B cell (primary cell): Measurements from ENCODE around the gene DDX52. TPM values are rescaled to one million over a fixed set of nuclear protein-coding genes. Genes with fewer than 3 reads are reported as not detected.

Experiments
- ATAC-seq: fragments of 200-7000 bp; cut with Tn5 transposase; one replicate; pipeline ENCODE4 v1.10.0; 2021; ENCODE audit warnings: low read depth, mild to moderate bottlenecking, moderate number of reproducible peaks, moderate library complexity
- CTCF ChIA-PET: fragments of 350-600 bp; sonication (Branson Sonifier 250); formaldehyde crosslinking; loops from one replicate; lab custom pipeline; 2021; ENCODE audit warnings: antibody characterized with exemption, inconsistent platforms; lab: Charles Lee
- POLR2A ChIA-PET: fragments of 350-600 bp; sonication (Branson Sonifier 250); formaldehyde crosslinking; loops from one replicate; lab custom pipeline; 2021; ENCODE audit warnings: antibody characterized with exemption; lab: Charles Lee
- DNase-seq: peaks from one replicate; pipeline ENCODE4 v3.0.0; 2013
- H2AFZ ChIP-seq: 2 replicates; pipeline ENCODE4 v1.6.1; 2012; ENCODE audit warnings: mild to moderate bottlenecking, low read depth, low read length; ENCODE audit not compliant: insufficient read depth, poor library complexity, severe bottlenecking
- H3K27ac ChIP-seq, 2 donors: 1 replicate in 1 of 2; 2 replicates in 1 of 2; pipeline ENCODE4 v1.5.1; 2012 to 2013; ENCODE audit warnings: low read length in 2 of 2, mild to moderate bottlenecking in 2 of 2, moderate library complexity in 1 of 2
- H3K27me3 ChIP-seq, 4 experiments: fragments of 200-600 bp in 1 of 4; sonication (generic) in 1 of 4; replicated peaks in 1 of 4; 1 replicate in 2 of 4; 2 replicates in 2 of 4; pipeline versions ENCODE4 v1.6.1 to v1.7.0; 2013 to 2016; ENCODE audit warnings: low read length in 3 of 4, mild to moderate bottlenecking in 2 of 4, mixed read lengths in 1 of 4, moderate library complexity in 1 of 4; ENCODE audit not compliant: insufficient read depth in 4 of 4, control insufficient read depth in 3 of 4; ENCODE audit errors: control extremely low read depth in 1 of 4
- H3K36me3 ChIP-seq, 2 experiments: replicated peaks in 1 of 2; 1 replicate in 1 of 2; 2 replicates in 1 of 2; pipeline versions ENCODE4 v1.6.1 to v1.7.1; 2013; ENCODE audit warnings: low read length in 1 of 2; ENCODE audit not compliant: insufficient read depth in 2 of 2, control insufficient read depth in 1 of 2; ENCODE audit errors: control extremely low read depth in 1 of 2, extremely low read depth in 1 of 2
- H3K4me1 ChIP-seq, 2 donors: fragments of 200-600 bp in 1 of 2; sonication (generic) in 1 of 2; 1 replicate in 1 of 2; 2 replicates in 1 of 2; pipeline versions ENCODE4 v1.5.1 to v1.6.1; 2013 to 2017; ENCODE audit warnings: low read length in 2 of 2; ENCODE audit not compliant: control insufficient read depth in 2 of 2, insufficient read depth in 2 of 2
- H3K4me2 ChIP-seq: replicated peaks from 2 replicates; pipeline ENCODE3; 2012; ENCODE audit warnings: mild to moderate bottlenecking, low read depth, low read length; ENCODE audit not compliant: poor library complexity, severe bottlenecking
- H3K4me3 ChIP-seq, 5 experiments: fragments of 200-600 bp in 1 of 5; sonication (generic) in 1 of 5; 1 replicate in 3 of 5; 2 replicates in 2 of 5; pipeline versions ENCODE4 v1.5.1 to v1.7.0; 2011 to 2016; ENCODE audit warnings: low read length in 4 of 5, mild to moderate bottlenecking in 4 of 5, low read depth in 2 of 5, control low read depth in 1 of 5, moderate library complexity in 1 of 5; ENCODE audit not compliant: insufficient read depth in 1 of 5; ENCODE audit errors: control extremely low read depth in 1 of 5, extremely low read depth in 1 of 5
- H3K79me2 ChIP-seq: fragments of 200-600 bp; sonication (generic); one replicate; pipeline ENCODE4 v1.6.0; 2016; ENCODE audit warnings: low read length; ENCODE audit not compliant: control insufficient read depth, insufficient read depth
- H3K9ac ChIP-seq: fragments of 200-600 bp; sonication (generic); 2 replicates; pipeline ENCODE4 v1.6.1; 2017; ENCODE audit warnings: mild to moderate bottlenecking, low read length, moderate library complexity
- H3K9me3 ChIP-seq, 3 donors: one replicate each; pipeline versions ENCODE4 v1.6.1 to v1.7.1; 2013; ENCODE audit warnings: low read length in 2 of 3; ENCODE audit not compliant: control insufficient read depth in 2 of 3, insufficient read depth in 1 of 3; ENCODE audit errors: control extremely low read depth in 1 of 3
- H4K20me1 ChIP-seq: 2 replicates; pipeline ENCODE4 v1.6.0; 2012; ENCODE audit warnings: mild to moderate bottlenecking, low read length; ENCODE audit not compliant: insufficient read depth, control insufficient read depth, poor library complexity, severe bottlenecking
- H3K27ac Mint-ChIP-seq: one replicate; pipeline ENCODE4 v1.8.0; 2021; ENCODE audit warnings: mixed read lengths
- H3K27me3 Mint-ChIP-seq: one replicate; pipeline ENCODE4 v1.8.0; 2021; ENCODE audit warnings: mixed read lengths
- H3K4me1 Mint-ChIP-seq: one replicate; pipeline ENCODE4 v1.8.0; 2021; ENCODE audit warnings: mixed read lengths
- H3K4me3 Mint-ChIP-seq: one replicate; pipeline ENCODE4 v1.8.0; 2021; ENCODE audit warnings: mixed read lengths
- H3K9me3 Mint-ChIP-seq: one replicate; pipeline ENCODE4 v1.8.0; 2022; ENCODE audit warnings: mixed read lengths; ENCODE audit not compliant: insufficient read depth
- EZH2 ChIP-seq: IDR thresholded peaks from 2 replicates; pipeline ENCODE4 v1.6.1; 2012; ENCODE audit warnings: borderline replicate concordance, low read depth, mild to moderate bottlenecking, moderate library complexity, low read length; ENCODE audit not compliant: insufficient read depth, poor library complexity, severe bottlenecking
- WGBS: methylation state at CpG from one replicate; pipeline ENCODE4 v1.1.5; 2013; ENCODE audit warnings: missing lambda C conversion rate; ENCODE audit not compliant: insufficient coverage; 5-methylcytosine and 5-hydroxymethylcytosine counted together
- intact Hi-C: fragments of 100-400 bp; cut with micrococcal nuclease; formaldehyde crosslinking; loops from one replicate; pipeline ENCODE4 v1.10.0; 2022
- polyA plus RNA-seq: library from polyadenylated mRNA; depleted of rRNA; stranded (reverse); fragments of >200 nt; gene quantifications from 2 replicates; pipeline ENCODE4 v1.2.3, GENCODE V29; 2012
- total RNA-seq, 2 donors: library from RNA; stranded (reverse); fragments of 120-200 nt in 1 of 2; gene quantifications; 1 replicate in 1 of 2; 2 replicates in 1 of 2; pipeline versions ENCODE4 v1.2.3 to v1.2.4, GENCODE V29; 2013 to 2022
- TF ChIP-seq, protein P1 (sequence below): fragments of 200-600 bp; IDR thresholded peaks from one replicate; pipeline ENCODE4 v1.8.0; 2022; ENCODE audit warnings: antibody characterized with exemption, mild to moderate bottlenecking

Gene DDX52
- total and polyA plus RNA-seq, 2 donors (not counting 1 experiment from before 2014, with no cell fraction given): 5.7 to 38.2 TPM

DNA sequence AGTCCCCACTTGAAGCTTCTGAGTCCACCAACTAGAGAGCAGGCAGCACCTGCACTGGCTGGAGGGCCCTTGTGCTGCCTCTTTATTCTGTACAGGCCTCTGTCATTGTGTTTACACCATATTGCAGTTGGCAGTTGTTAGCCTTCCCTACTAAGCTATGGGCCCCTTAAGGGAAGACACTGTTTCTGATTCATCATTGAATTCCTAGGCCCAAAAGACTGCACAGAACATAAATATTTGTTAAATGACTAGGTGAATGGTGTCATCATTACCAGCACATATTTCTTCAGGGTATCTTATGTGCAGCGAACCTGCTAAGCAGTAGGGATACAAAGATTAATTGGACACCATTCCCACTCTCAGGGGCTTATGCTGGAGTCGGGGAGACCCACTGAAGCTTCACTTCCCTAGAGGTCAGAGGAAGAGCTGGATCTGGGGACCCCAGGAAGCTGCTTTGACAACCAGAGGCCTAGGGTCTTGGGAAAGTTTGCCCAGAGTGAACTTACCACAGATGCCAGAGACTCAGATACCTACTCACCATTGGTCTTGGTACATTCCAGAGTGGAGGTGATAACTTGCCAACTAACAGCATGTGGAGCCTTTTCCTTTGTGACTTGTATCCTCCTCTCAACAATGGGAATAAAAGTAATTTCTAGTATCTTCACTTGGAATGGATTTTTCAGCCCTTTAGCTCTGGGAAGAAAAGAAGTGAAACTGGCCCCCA lies 28.7 kb upstream of the DDX52 start:
- Histone ChIP-seq H3K4me1 (no peaks in the 10 kb centered on the region), H3K9ac (no peak overlapping the region), H3K36me3 (no peaks in the 10 kb centered on the region), H3K9me3 (no peaks in the 10 kb centered on the region), H2AFZ (no peak overlapping the region), H3K27me3 (peaks cover 0 to 1% (median 0%) of the 10 kb centered on the region in 4 experiments), H3K79me2 (no peaks in the 10 kb centered on the region), H3K27ac (no peak overlapping the region), H3K4me3 (no peak overlapping the region), H4K20me1 (no peaks in the 10 kb centered on the region), H3K4me2 (no peak overlapping the region)
- H3K27ac Mint-ChIP-seq: no peak overlapping the region
- H3K4me3 Mint-ChIP-seq: no peak overlapping the region
- no peaks in the 10 kb centered on the region for H3K9me3 Mint-ChIP-seq
- DNase-seq: no peak
- intact Hi-C loops: no loop called here
- no peaks in the 10 kb centered on the region for H3K4me1 Mint-ChIP-seq
- POLR2A ChIA-PET: no interaction called here
- WGBS: 80% methylated on average over 1 of the region's 2 CpGs
- CTCF ChIA-PET: interaction anchor here (0.7 to 1.1 kb wide), 5 partner anchors 9 to 264 kb away, joined by 3 read pairs; no protein-coding TSS in a partner anchor
- TF ChIP-seq, protein P1, sequence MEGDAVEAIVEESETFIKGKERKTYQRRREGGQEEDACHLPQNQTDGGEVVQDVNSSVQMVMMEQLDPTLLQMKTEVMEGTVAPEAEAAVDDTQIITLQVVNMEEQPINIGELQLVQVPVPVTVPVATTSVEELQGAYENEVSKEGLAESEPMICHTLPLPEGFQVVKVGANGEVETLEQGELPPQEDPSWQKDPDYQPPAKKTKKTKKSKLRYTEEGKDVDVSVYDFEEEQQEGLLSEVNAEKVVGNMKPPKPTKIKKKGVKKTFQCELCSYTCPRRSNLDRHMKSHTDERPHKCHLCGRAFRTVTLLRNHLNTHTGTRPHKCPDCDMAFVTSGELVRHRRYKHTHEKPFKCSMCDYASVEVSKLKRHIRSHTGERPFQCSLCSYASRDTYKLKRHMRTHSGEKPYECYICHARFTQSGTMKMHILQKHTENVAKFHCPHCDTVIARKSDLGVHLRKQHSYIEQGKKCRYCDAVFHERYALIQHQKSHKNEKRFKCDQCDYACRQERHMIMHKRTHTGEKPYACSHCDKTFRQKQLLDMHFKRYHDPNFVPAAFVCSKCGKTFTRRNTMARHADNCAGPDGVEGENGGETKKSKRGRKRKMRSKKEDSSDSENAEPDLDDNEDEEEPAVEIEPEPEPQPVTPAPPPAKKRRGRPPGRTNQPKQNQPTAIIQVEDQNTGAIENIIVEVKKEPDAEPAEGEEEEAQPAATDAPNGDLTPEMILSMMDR: no peak
- TF ChIP-seq EZH2: no peak
- peaks cover 18% of the 10 kb centered on the region for H3K27me3 Mint-ChIP-seq
- ATAC-seq: no peak

DNA sequence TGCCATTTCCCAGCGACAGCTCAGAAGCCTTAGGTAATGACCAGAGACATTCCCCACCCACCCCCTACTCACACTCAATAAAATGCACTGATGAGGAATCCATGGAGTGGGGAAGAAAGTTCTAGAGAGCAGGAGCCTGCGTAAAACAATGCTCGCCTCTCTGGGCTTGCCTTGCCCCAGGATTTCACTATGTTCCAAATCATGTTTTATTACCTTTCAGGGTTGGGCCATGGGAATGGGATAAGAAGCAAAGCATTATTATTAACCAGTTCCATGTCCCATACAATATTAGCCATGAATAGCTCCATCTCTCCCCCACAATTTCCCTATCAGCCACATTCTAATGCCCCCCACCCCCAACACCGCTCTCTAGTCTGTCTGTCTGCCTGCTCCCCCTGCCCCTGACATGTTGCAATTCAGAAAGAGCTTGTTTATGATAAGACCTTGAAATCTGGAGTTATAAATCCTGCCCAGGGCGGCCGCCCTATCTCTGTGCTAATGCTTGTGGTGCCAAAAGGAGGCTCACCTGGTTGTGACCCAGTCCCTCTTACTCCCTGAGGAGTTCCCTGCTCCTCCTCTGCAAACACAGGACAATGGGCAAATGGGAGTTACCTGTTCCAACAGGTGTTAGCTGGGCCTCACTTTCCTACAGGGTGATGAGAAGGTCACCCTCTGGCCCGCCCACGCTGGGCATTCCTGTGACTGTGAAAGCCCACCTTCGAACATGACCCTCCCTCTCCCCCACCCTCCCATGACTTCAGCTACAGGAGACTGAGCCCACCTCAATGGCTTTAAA lies 28.0 kb upstream of the DDX52 start:
- no peaks in the 10 kb centered on the region for H3K9me3 ChIP-seq
- H3K27me3 Mint-ChIP-seq: peaks cover 12% of the 10 kb centered on the region
- H3K4me2 ChIP-seq: no peak overlapping the region
- no peaks in the 10 kb centered on the region for H3K36me3 ChIP-seq
- H3K27me3 ChIP-seq: no peaks in the 10 kb centered on the region
- H3K4me3 ChIP-seq: no peak overlapping the region
- no peak for ATAC-seq
- no peak overlapping the region for H3K4me3 Mint-ChIP-seq
- no peaks in the 10 kb centered on the region for H3K4me1 Mint-ChIP-seq
- H4K20me1 ChIP-seq: no peaks in the 10 kb centered on the region
- DNase-seq: no peak
- 94% methylated on average over 7 of the region's 9 CpGs for WGBS
- no peak overlapping the region for H3K27ac ChIP-seq
- intact Hi-C loops: no loop called here
- H3K9ac ChIP-seq: no peak overlapping the region
- TF ChIP-seq, protein P1: no peak
- TF ChIP-seq EZH2: no peak
- no peak overlapping the region for H2AFZ ChIP-seq
- H3K79me2 ChIP-seq: no peaks in the 10 kb centered on the region
- H3K27ac Mint-ChIP-seq: no peak overlapping the region
- H3K4me1 ChIP-seq: no peaks in the 10 kb centered on the region
- ChIA-PET POLR2A (no interaction called here), CTCF (interaction anchor here (0.7 kb wide), 2 partner anchors 145 to 264 kb away, joined by 3 read pairs; no protein-coding TSS in a partner anchor)
- no peaks in the 10 kb centered on the region for H3K9me3 Mint-ChIP-seq
